ENCODE results near the gene PDZD2. TPM values are rescaled to one million over a fixed set of nuclear protein-coding genes. Genes with fewer than 3 reads are reported as not detected.

The PDZD2 gene
- total and polyA plus RNA-seq, 2 experiments from 2014 or later, result 0.21 TPM; not detected in 1

DNA sequence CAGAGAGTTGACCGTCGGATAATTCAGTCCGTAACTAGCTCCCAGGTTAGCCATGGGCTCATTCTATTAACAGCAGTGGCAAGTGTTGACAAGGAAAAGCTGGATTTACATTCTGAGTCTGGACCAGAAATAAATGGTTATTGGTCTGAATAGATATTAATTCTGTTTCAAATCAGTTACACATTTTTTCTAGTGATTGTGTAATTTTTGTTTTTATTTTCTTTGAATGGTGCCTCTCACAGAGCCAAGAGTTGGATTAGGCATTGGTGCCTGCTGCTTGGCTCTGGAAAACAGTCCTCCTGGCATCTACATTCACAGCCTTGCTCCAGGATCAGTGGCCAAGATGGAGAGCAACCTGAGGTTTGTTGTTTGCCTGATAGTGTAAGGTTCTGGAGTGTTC is 420.1 kb downstream of the PDZD2 start:
- TF ChIP-seq EZH2 (IDR thresholded peaks at IDR 0.05; ENCODE audit: insufficient read depth, poor library complexity, severe bottlenecking), result no peak
- no peak for TF ChIP-seq EZH2phosphoT487 (IDR thresholded peaks at IDR 0.05; ENCODE audit: insufficient read depth, low read depth)
- H3K4me1 ChIP-seq (ENCODE audit: insufficient read depth), result no peaks in the 10 kb centered on the region
- no peaks in the 10 kb centered on the region for H3F3A ChIP-seq (ENCODE audit: insufficient read depth)
- H4K20me1 ChIP-seq (ENCODE audit: insufficient read depth), result no peaks in the 10 kb centered on the region
- H3K79me2 ChIP-seq (ENCODE audit: insufficient read depth), result no peaks in the 10 kb centered on the region
- no peak overlapping the region for H3K9ac ChIP-seq
- H3K27ac ChIP-seq, result no peak overlapping the region
- no peaks in the 10 kb centered on the region for H3K9me3 ChIP-seq (ENCODE audit: low read depth)
- peaks cover 60% of the 10 kb centered on the region for H3K27me3 ChIP-seq (replicated peaks; ENCODE audit: insufficient read depth)
- 9 to 17% methylated on average over 3 of the region's 3 CpGs for WGBS, 2 experiments (ENCODE audit: low coverage in 1 of 2, low lambda C conversion rate in 2 of 2, missing lambda C conversion rate in 2 of 2)
- H3K4me2 ChIP-seq (ENCODE audit: unreplicated experiment), result no peak overlapping the region
- no peak overlapping the region for H3K4me3 ChIP-seq
- no peak for DNase-seq
- no peak overlapping the region for H2AFZ ChIP-seq
- H3K9me2 ChIP-seq (ENCODE audit: insufficient read depth), result no peaks in the 10 kb centered on the region
- in situ Hi-C loops (cut with MboI), result no loop called here
- no peaks in the 10 kb centered on the region for H3K36me3 ChIP-seq (ENCODE audit: low read depth)

DNA sequence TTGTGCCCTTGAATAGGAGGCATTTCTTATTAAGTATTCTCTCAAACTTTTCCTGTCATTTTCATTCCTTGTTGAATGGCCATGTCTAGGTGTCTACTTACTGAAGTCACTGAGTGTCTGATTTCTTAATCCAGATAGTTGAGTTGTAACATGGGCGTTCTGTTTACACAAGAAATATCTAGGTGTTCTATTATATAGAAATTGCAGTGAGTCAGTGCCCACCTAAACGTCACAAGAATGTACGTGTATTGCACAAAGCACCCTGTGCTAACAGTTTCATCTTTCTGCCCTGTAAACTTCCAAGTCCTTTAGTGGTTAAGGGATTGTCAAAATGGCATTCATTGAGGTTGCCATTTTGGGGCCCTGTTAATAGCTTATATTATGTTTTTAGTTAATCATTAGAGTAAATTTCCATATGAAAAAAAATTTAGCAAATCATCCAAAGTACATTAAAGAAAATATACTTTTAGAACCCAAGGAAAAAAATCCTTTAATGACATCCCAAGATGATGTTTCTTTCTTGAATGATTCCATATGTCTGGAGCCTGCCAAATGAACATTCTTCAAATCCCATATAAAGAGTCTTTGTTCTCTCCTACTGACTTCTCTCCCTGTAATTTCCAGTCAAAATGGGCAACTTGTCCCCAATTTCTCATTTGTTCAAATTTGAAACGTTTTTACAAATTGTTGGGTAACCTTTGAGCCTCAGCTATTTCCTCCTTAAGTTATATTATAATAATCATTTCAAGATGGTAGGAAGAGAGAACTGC is 421.0 kb downstream of the PDZD2 start:
- no peak overlapping the region for H3K4me2 ChIP-seq (ENCODE audit: unreplicated experiment)
- no peaks in the 10 kb centered on the region for H3K36me3 ChIP-seq (ENCODE audit: low read depth)
- no peak overlapping the region for H3K9ac ChIP-seq
- H3K9me3 ChIP-seq (ENCODE audit: low read depth), result no peaks in the 10 kb centered on the region
- no peaks in the 10 kb centered on the region for H3K4me1 ChIP-seq (ENCODE audit: insufficient read depth)
- in situ Hi-C loops (cut with MboI), result no loop called here
- TF ChIP-seq EZH2phosphoT487 (IDR thresholded peaks at IDR 0.05; ENCODE audit: insufficient read depth, low read depth), result no peak
- no peak for TF ChIP-seq EZH2 (IDR thresholded peaks at IDR 0.05; ENCODE audit: insufficient read depth, poor library complexity, severe bottlenecking)
- H3F3A ChIP-seq (ENCODE audit: insufficient read depth), result no peaks in the 10 kb centered on the region
- no peaks in the 10 kb centered on the region for H3K9me2 ChIP-seq (ENCODE audit: insufficient read depth)
- no peak overlapping the region for H3K4me3 ChIP-seq
- peaks cover 52% of the 10 kb centered on the region for H3K27me3 ChIP-seq (replicated peaks; ENCODE audit: insufficient read depth)
- H4K20me1 ChIP-seq (ENCODE audit: insufficient read depth), result no peaks in the 10 kb centered on the region
- no peak overlapping the region for H2AFZ ChIP-seq
- H3K79me2 ChIP-seq (ENCODE audit: insufficient read depth), result no peaks in the 10 kb centered on the region
- H3K27ac ChIP-seq, result no peak overlapping the region
- no peak for DNase-seq
- 37 to 40% methylated on average over 4 of the region's 4 CpGs for WGBS, 2 experiments (ENCODE audit: low coverage in 1 of 2, low lambda C conversion rate in 2 of 2, missing lambda C conversion rate in 2 of 2)

DNA sequence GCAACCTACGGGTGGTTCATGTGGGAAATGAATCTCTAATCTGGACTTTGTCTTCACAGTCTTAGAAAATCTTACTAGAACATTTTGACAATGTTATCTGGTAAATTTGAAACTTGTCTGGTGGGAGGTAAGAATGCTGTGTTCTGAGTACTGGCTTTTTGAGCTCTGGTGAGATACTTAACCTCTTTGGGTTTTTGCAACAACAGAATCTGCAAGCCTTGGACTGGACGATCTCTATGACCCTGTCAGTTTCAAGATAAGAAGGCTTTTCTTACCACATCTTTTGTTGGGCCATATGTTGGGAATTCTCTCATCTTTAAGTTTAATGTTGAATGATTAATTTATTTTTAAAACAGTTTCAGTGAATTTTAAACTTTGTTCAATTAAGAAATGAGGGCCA is 422.3 kb downstream of the PDZD2 start:
- H3K79me2 ChIP-seq (ENCODE audit: insufficient read depth), result no peaks in the 10 kb centered on the region
- DNase-seq, result no peak
- peaks cover 46% of the 10 kb centered on the region for H3K27me3 ChIP-seq (replicated peaks; ENCODE audit: insufficient read depth)
- H3K9me2 ChIP-seq (ENCODE audit: insufficient read depth), result no peaks in the 10 kb centered on the region
- H3K9ac ChIP-seq, result no peak overlapping the region
- H3K4me3 ChIP-seq, result no peak overlapping the region
- no peaks in the 10 kb centered on the region for H3K9me3 ChIP-seq (ENCODE audit: low read depth)
- no peaks in the 10 kb centered on the region for H3K4me1 ChIP-seq (ENCODE audit: insufficient read depth)
- H2AFZ ChIP-seq, result no peak overlapping the region
- H3K4me2 ChIP-seq (ENCODE audit: unreplicated experiment), result no peak overlapping the region
- no peaks in the 10 kb centered on the region for H3F3A ChIP-seq (ENCODE audit: insufficient read depth)
- TF ChIP-seq EZH2phosphoT487 (IDR thresholded peaks at IDR 0.05; ENCODE audit: insufficient read depth, low read depth) (no peak), EZH2 (IDR thresholded peaks at IDR 0.05; ENCODE audit: insufficient read depth, poor library complexity, severe bottlenecking) (no peak)
- 79 to 83% methylated on average over 2 of the region's 2 CpGs for WGBS, 2 experiments (ENCODE audit: low coverage in 1 of 2, low lambda C conversion rate in 2 of 2, missing lambda C conversion rate in 2 of 2)
- H3K27ac ChIP-seq, result no peak overlapping the region
- in situ Hi-C loops (cut with MboI), result no loop called here
- H4K20me1 ChIP-seq (ENCODE audit: insufficient read depth), result no peaks in the 10 kb centered on the region
- no peaks in the 10 kb centered on the region for H3K36me3 ChIP-seq (ENCODE audit: low read depth)

DNA sequence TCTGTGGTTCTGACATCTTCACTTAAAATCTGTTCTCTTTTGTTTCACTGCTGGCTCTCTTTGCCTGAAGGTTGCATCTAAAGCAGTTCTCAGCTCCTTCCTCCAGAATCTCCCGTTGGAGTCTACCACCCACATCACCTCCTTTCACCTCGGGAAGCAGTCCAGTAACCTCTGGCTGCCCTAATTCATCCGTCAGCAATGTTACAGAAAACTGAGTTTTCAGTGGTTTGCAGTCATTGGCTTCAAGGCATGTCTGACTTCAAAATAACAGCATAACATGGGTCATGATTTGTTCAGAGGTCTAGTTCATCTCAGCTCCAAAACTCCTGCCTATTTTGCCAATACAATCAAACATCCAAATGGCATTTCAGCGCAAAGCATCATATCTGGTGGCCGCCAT is 427.5 kb downstream of the PDZD2 start:
- H3K27ac ChIP-seq, result no peak overlapping the region
- DNase-seq, result no peak
- no peaks in the 10 kb centered on the region for H3K9me2 ChIP-seq (ENCODE audit: insufficient read depth)
- WGBS, 2 experiments (ENCODE audit: low coverage in 1 of 2, low lambda C conversion rate in 2 of 2, missing lambda C conversion rate in 2 of 2), result 53 to 55% methylated on average over 5 of the region's 5 CpGs
- no peak for TF ChIP-seq EZH2 (IDR thresholded peaks at IDR 0.05; ENCODE audit: insufficient read depth, poor library complexity, severe bottlenecking)
- H3F3A ChIP-seq (ENCODE audit: insufficient read depth), result no peaks in the 10 kb centered on the region
- H3K36me3 ChIP-seq (ENCODE audit: low read depth), result no peaks in the 10 kb centered on the region
- H3K9me3 ChIP-seq (ENCODE audit: low read depth), result no peaks in the 10 kb centered on the region
- H2AFZ ChIP-seq, result no peak overlapping the region
- no peaks in the 10 kb centered on the region for H3K79me2 ChIP-seq (ENCODE audit: insufficient read depth)
- H3K4me3 ChIP-seq, result no peak overlapping the region
- H3K4me1 ChIP-seq (ENCODE audit: insufficient read depth), result no peaks in the 10 kb centered on the region
- H3K4me2 ChIP-seq (ENCODE audit: unreplicated experiment), result no peak overlapping the region
- H3K27me3 ChIP-seq (replicated peaks; ENCODE audit: insufficient read depth), result peaks cover 25% of the 10 kb centered on the region
- in situ Hi-C loops (cut with MboI), result no loop called here
- H3K9ac ChIP-seq, result no peak overlapping the region
- no peaks in the 10 kb centered on the region for H4K20me1 ChIP-seq (ENCODE audit: insufficient read depth)
